Caco-2 (cell line): ENCODE measurements around the gene FBXL15. TPM values are rescaled to one million over a fixed set of nuclear protein-coding genes. Genes with fewer than 3 reads are reported as not detected.

ENCODE experiments used
- BruUV-seq: library from RNA; stranded (reverse); fragments of 400-500 nt; replicated peaks from 2 replicates; lab custom pipeline; 2021; lab: Mats Ljungman, UMichigan
- CTCF ChIA-PET: fragments of 300-600 bp; sonication (Branson Sonifier 250); formaldehyde crosslinking; loops from one replicate; lab custom pipeline; 2022; ENCODE audit warnings: antibody characterized with exemption; lab: Charles Lee
- POLR2A ChIA-PET: fragments of 300-600 bp; sonication (Branson Sonifier 250); formaldehyde crosslinking; loops from one replicate; lab custom pipeline; 2022; ENCODE audit warnings: antibody characterized with exemption; lab: Charles Lee
- DNase-seq, 2 experiments: peaks; one replicate each; pipeline versions ENCODE4 v3.0.0 to v3.0.0-alpha.2; 2020 to 2022
- H3K27me3 ChIP-seq: replicated peaks from 2 replicates; pipeline ENCODE4 v1.6.0; 2011; ENCODE audit warnings: low read length; ENCODE audit not compliant: control insufficient read depth, insufficient read depth
- H3K36me3 ChIP-seq: 2 replicates; pipeline ENCODE4 v1.5.1; 2011; ENCODE audit warnings: low read length; ENCODE audit not compliant: control insufficient read depth, insufficient read depth
- H3K4me1 ChIP-seq: fragments of 250-450 bp; sonication (Bioruptor Pico); 2 replicates; pipeline ENCODE4 v1.5.1; 2020; ENCODE audit warnings: mild to moderate bottlenecking
- H3K4me3 ChIP-seq: 2 replicates; pipeline ENCODE4 v1.5.1; 2011; ENCODE audit warnings: low read depth, mild to moderate bottlenecking, control low read depth, low read length
- H3K9me3 ChIP-seq: fragments of 250-450 bp; sonication (Bioruptor Pico); 2 replicates; pipeline ENCODE4 v1.5.1; 2020; ENCODE audit warnings: mild to moderate bottlenecking, moderate library complexity
- H3K27ac Mint-ChIP-seq: one replicate; pipeline ENCODE4 v1.8.0; 2022; ENCODE audit warnings: mixed read lengths; ENCODE audit not compliant: unreplicated experiment
- H3K27me3 Mint-ChIP-seq: one replicate; pipeline ENCODE4 v1.8.0; 2022; ENCODE audit warnings: mixed read lengths; ENCODE audit not compliant: insufficient read depth, unreplicated experiment
- H3K36me3 Mint-ChIP-seq: one replicate; pipeline ENCODE4 v1.8.0; 2022; ENCODE audit warnings: mild to moderate bottlenecking, mixed read lengths; ENCODE audit not compliant: insufficient read depth, unreplicated experiment
- H3K4me1 Mint-ChIP-seq: one replicate; pipeline ENCODE4 v1.8.0; 2022; ENCODE audit warnings: low read depth, mixed read lengths; ENCODE audit not compliant: unreplicated experiment
- H3K4me3 Mint-ChIP-seq: one replicate; pipeline ENCODE4 v1.8.0; 2022; ENCODE audit warnings: mild to moderate bottlenecking, moderate library complexity, mixed read lengths; ENCODE audit not compliant: unreplicated experiment
- H3K9me3 Mint-ChIP-seq: one replicate; pipeline ENCODE4 v1.8.0; 2022; ENCODE audit warnings: mixed read lengths; ENCODE audit not compliant: unreplicated experiment
- CTCF ChIP-seq, 2 experiments: fragments of 200-600 bp in 1 of 2; IDR thresholded peaks; 1 replicate in 1 of 2; 2 replicates in 1 of 2; pipeline versions ENCODE4 v1.5.1 to v1.8.0; 2011 to 2022; ENCODE audit warnings: antibody characterized with exemption in 1 of 2, control low read depth in 1 of 2, inconsistent platforms in 1 of 2, low read depth in 1 of 2, low read length in 1 of 2, mild to moderate bottlenecking in 1 of 2, moderate library complexity in 1 of 2; ENCODE audit not compliant: insufficient read depth in 1 of 2, severe bottlenecking in 1 of 2, unreplicated experiment in 1 of 2
- intact Hi-C: fragments of 100-400 bp; cut with micrococcal nuclease; formaldehyde crosslinking; loops from one replicate; pipeline ENCODE4 v1.10.0; 2022; ENCODE audit not compliant: unreplicated experiment
- total RNA-seq: library from RNA; stranded (reverse); gene quantifications from 2 replicates; pipeline ENCODE4 v1.2.3, GENCODE V29; 2022

The FBXL15 gene
- total RNA-seq, 1 experiment from 2014 or later, result 7.9 TPM

DNA sequence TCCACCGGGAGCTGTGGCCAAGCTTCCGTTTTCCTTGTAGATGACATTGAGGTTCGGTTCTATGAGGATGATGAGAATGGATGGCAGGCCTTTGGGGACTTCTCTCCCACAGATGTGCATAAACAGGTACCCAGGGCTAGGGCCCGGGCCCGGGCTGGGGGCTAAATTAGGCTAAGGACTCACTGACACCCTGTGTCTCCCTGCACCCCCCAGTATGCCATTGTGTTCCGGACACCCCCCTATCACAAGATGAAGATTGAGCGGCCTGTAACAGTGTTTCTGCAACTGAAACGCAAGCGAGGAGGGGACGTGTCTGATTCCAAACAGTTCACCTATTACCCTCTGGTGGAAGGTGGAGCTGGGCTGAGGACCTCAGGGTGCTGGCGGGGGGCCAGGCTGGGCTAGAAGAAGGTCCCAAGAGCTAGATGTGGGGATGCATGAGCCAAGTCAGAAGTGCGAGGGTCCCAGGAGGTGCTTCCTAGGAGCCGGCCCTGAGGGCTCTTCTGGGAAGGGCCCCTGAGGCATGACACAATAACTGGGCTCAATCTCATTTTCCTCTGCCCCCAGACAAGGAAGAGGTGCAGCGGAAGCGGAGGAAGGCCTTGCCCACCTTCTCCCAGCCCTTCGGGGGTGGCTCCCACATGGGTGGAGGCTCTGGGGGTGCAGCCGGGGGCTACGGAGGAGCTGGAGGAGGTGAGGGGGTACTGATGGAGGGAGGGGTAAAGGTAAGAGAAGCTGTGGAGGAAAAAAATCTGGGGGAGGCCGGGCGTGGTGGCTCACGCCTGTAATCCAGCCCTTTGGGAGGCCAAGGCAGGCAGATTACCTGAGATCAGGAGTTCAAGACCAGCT lies 22.2 kb upstream of the FBXL15 start:
- H3K4me3 Mint-ChIP-seq, result peak overlapping the region; percentile 64
- Histone ChIP-seq H3K9me3 (no peaks in the 10 kb centered on the region), H3K36me3 (no peaks in the 10 kb centered on the region), H3K27me3 (no peaks in the 10 kb centered on the region), H3K4me3 (no peak overlapping the region), H3K4me1 (peaks cover 35% of the 10 kb centered on the region)
- intact Hi-C loops, result no loop called here
- DNase-seq, result no peak
- H3K9me3 Mint-ChIP-seq, result no peaks in the 10 kb centered on the region
- TF ChIP-seq CTCF (IDR thresholded peaks at IDR 0.05; ENCODE audit: insufficient read depth in 1 of 2, low read depth in 1 of 2, low read length in 1 of 2, severe bottlenecking in 1 of 2, unreplicated experiment in 1 of 2), result no peak
- BruUV-seq, result no TSS peak
- CTCF ChIA-PET, result interaction anchor here (0.6 to 2.6 kb wide), 6 partner anchors 22 to 617 kb away, joined by 3 to 21 read pairs (median 4); partner anchors contain the start of genes ELOVL3 and FBXL15
- H3K36me3 Mint-ChIP-seq, result peaks cover 29% of the 10 kb centered on the region
- peaks cover 24% of the 10 kb centered on the region for H3K4me1 Mint-ChIP-seq
- H3K27ac Mint-ChIP-seq, result peak overlapping the region; percentile 32
- POLR2A ChIA-PET, result interaction anchor here (0.6 to 0.7 kb wide), 3 partner anchors 13 to 582 kb away, joined by 3 read pairs; no protein-coding TSS in a partner anchor
- H3K27me3 Mint-ChIP-seq, result no peaks in the 10 kb centered on the region

GRCh38 chr10:102399217-102400021 lies 21.2 kb upstream of the FBXL15 start:
- no peaks in the 10 kb centered on the region for H3K9me3 Mint-ChIP-seq
- H3K4me1 Mint-ChIP-seq, result peaks cover 24% of the 10 kb centered on the region
- peaks cover 30% of the 10 kb centered on the region for H3K36me3 Mint-ChIP-seq
- peak; percentile 75 to 93 for TF ChIP-seq CTCF (IDR thresholded peaks at IDR 0.05; ENCODE audit: insufficient read depth in 1 of 2, low read depth in 1 of 2, low read length in 1 of 2, severe bottlenecking in 1 of 2, unreplicated experiment in 1 of 2)
- H3K4me3 ChIP-seq, result peak overlapping the region; percentile 53
- H3K27me3 Mint-ChIP-seq, result no peaks in the 10 kb centered on the region
- no peaks in the 10 kb centered on the region for H3K36me3 ChIP-seq
- peak; percentile 76 to 91 for DNase-seq
- peak overlapping the region; percentile 29 for H3K27ac Mint-ChIP-seq
- POLR2A ChIA-PET, result interaction anchor here (0.7 kb wide), 2 partner anchors 14 to 140 kb away, joined by 3 read pairs; no protein-coding TSS in a partner anchor
- peak overlapping the region; percentile 64 for H3K4me3 Mint-ChIP-seq
- H3K4me1 ChIP-seq, result peaks cover 35% of the 10 kb centered on the region
- no peaks in the 10 kb centered on the region for H3K27me3 ChIP-seq
- no peaks in the 10 kb centered on the region for H3K9me3 ChIP-seq
- BruUV-seq, result no TSS peak
- CTCF ChIA-PET, result interaction anchor here (0.6 to 2.6 kb wide), 15 partner anchors 9 to 230 kb away, joined by 3 to 21 read pairs (median 3); partner anchors contain the start of genes C10orf95, ELOVL3 and FBXL15
- intact Hi-C loops, result no loop called here

GRCh38 chr10:102400076-102400475 lies 20.6 kb upstream of the FBXL15 start:
- Histone ChIP-seq H3K36me3 (no peaks in the 10 kb centered on the region), H3K4me1 (peaks cover 35% of the 10 kb centered on the region), H3K27me3 (no peaks in the 10 kb centered on the region), H3K9me3 (no peaks in the 10 kb centered on the region), H3K4me3 (no peak overlapping the region)
- ChIA-PET POLR2A (no interaction called here), CTCF (interaction anchor here (0.6 to 2.6 kb wide), 9 partner anchors 20 to 231 kb away, joined by 3 to 21 read pairs (median 5); partner anchors contain the start of genes C10orf95 and FBXL15)
- TF ChIP-seq CTCF (IDR thresholded peaks at IDR 0.05; ENCODE audit: insufficient read depth in 1 of 2, low read depth in 1 of 2, low read length in 1 of 2, severe bottlenecking in 1 of 2, unreplicated experiment in 1 of 2), result no peak
- no peaks in the 10 kb centered on the region for H3K27me3 Mint-ChIP-seq
- intact Hi-C loops, result no loop called here
- H3K9me3 Mint-ChIP-seq, result no peaks in the 10 kb centered on the region
- no TSS peak for BruUV-seq
- peaks cover 29% of the 10 kb centered on the region for H3K36me3 Mint-ChIP-seq
- peaks cover 24% of the 10 kb centered on the region for H3K4me1 Mint-ChIP-seq
- H3K27ac Mint-ChIP-seq, result no peak overlapping the region
- H3K4me3 Mint-ChIP-seq, result no peak overlapping the region
- no peak for DNase-seq
